Inferior parietal cortex (tissue), 1 donor: ENCODE data around the gene NUAK2.
"Not testable (repeated sequence)": the region's sequence is repeated elsewhere in the genome, so short reads cannot be mapped to it uniquely, and the experiment has no call there.

Experiments used
- DNase-seq: peaks from one replicate; pipeline ENCODE4 v3.0.0-alpha.2; 2016; ENCODE audit errors: extremely low spot score

NUAK2 gene

DNA sequence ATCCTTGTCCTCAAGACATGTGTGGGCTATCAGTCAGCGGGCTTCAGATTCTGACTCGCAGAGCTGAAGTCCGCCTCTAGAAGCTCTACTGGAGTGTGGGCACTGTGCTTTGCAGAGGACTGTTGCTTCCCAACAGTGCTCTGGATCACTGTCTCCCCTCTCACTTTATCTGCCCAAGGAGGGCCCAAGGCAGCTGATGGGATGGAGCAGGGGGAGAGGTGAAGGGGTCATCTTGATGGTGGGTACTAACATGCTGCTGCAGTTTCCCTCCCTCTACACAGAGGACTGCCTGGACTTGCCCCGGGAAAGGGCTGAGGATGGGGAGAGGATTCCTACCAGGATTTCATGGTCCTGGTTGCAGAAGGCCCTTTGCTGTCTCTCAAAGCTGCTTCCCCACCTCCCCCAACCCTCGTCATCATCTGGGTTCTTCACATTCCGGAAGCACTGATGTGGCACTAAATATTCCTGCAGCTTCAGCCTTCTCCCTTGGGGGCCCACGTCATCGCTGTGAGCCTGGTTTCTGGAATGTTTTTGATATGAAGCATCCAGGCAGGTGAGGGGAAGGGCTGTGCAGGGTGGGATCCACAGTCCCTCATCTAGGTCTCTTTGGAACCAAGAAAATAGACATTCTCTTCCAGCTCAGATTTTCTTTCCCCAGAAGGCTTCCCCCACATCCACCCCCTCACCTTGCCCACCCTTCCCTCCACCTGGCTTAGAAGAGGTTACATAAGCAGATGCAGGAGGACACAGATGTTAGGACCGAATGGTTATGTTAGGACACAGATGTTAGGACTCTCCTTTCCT lies 23.2 kb downstream of the NUAK2 start:
- no peak for DNase-seq

DNA sequence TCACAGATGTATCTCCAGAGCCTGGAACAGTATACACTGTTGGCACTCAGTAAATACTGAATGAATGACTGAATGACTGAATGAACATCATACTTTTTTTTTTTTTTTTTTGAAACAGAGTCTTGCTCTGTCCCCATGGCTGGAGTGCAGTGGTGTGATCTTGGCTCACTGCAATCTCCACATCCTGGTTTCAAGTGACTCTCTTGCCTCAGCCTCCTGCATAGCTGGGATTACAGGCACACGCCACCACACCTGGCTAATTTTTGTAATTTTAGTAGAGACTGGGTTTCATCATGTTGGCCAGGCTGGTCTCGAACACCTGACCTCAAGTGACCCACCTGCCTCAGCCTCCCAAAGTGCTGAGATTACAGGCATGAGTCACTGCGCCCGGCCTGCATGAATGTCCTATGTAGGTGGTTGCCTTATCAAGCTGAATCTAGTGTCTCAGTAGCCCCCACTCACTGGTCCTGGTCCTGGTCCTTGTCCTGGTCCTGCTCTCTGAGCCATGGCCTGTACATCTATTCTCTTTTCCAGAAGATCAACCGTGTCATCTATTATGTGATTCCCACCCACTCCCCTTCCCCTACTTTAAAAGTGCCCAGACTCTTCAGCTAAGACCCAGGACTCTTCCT lies 23.9 kb downstream of the NUAK2 start:
- DNase-seq: not testable (repeated sequence)

DNA sequence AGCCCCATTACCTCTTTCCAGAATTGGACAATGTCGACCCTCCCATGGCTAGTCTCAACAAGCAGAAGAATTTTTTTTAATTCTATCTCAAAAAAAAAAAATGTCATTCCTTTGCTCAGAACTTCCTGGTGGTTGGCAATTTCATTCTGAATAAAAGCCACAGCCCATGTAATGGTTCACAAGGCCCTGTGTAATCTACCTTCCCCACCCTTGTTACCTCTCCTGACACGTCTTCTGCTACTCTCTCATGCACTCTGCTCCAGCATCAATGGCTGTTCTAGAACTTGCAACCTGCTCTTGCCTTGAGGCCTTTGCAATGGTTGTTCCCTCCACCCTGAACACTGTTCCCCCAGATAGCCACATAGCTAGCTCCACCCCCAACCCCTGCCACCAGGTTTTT lies 25.4 kb downstream of the NUAK2 start:
- no peak for DNase-seq

DNA sequence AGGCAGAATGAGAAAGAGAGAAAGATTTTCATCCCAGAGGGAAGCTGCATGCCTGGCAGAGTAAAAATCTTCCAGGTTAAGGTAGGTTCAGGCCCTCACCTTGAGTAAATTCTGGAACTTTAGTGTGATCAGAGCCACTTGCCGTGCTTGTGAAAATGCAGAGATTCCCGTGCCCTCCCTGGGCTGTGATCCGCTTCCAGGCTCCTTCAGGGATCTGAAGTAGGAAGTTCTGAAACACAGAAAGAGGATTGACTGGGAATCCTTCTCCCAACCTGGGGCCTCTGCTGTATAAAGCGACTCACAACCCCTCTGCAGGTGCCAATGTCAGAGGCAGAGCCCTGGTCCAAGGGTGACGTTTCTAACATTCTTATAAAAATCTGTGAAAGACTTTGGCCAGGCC lies 26.6 kb downstream of the NUAK2 start:
- no peak for DNase-seq

DNA sequence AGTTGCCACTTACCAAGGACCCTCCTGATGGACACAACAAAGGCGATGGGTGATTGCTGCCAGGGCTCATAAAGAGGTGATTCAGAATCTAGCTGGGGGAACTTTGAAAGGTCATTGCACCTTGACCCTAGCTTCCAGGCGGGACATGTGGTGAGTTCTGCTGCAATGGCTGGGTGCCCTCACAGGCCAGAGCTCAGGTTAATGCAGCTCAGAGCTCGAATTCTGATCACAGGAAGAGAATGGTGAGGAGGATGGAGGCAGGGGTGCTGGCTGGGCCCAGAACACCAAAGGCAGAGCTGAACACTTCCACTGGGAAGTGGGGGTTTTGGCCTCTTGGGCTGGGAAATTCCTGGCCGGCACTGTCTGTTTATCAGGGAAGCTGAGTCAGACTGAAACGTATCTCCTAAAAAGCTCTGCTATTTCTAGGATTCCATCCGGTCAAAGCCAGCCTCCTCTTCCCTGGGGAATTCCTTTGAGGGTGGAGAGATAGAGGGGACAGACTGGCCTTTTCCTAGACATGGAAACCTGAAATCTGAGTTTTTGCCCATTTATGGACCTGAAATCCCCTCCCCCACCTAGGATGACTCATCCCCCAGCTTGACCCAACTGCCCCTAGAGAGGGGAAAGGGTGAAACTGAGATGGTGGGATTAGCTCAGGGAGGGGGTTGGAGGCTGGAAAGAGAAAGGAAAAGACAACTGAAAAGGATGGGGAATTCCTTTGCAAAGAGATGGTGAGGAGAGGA lies 27.2 kb downstream of the NUAK2 start:
- no peak for DNase-seq

DNA sequence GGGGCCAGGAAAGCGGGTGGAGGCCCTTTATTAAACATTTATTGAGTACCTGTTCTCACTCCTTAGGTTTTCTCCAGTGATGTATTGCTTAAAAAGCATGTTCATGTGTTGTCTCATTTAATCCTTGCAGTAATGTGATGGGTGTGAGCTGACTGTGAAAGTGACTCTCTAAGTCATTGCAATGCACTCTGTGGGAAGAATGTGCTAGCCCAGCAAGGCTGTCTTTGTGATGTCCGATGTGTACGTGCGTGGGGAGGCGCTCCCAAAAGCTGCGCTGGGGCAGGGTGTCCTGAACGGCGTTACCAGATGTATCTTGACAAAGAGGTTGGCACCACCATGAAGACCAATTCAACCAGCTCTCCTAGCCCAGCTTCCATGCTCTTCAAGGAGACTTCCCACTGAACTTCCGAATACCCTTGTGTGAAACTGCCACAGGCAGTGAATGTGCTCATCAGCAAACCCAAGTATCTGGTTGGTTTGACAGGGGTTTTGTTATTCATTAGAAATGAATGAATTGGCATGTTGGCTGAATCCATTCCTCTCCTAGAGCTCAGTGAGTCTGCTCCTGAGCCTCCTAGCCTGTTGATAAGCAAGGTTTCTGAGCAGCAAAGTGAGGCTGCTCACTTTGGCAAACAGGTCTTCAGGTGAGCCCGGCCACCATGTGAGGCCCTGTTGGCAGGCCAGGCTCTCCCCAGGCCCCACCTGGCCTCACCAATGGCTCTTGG lies 28.0 kb downstream of the NUAK2 start:
- DNase-seq: no peak

DNA sequence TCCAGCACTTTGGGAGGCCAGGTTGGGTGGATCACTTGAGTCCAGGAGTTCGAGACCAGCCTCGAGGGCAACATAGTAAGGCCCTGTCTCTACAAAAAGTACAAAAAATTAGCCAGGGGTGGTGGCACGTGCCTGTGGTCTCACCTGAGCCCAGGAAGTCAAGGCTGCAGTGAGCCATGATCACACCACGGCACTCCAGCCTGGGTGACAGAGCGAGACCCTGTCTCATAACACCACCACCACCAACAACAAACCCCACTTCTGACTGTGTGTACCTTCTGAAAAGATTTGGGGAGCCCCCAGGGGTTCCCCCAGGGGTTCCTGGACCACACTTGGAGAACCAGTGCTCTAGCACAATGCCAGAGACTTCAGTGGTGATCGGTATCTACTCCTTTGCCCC lies 29.9 kb downstream of the NUAK2 start:
- DNase-seq: no peak

DNA sequence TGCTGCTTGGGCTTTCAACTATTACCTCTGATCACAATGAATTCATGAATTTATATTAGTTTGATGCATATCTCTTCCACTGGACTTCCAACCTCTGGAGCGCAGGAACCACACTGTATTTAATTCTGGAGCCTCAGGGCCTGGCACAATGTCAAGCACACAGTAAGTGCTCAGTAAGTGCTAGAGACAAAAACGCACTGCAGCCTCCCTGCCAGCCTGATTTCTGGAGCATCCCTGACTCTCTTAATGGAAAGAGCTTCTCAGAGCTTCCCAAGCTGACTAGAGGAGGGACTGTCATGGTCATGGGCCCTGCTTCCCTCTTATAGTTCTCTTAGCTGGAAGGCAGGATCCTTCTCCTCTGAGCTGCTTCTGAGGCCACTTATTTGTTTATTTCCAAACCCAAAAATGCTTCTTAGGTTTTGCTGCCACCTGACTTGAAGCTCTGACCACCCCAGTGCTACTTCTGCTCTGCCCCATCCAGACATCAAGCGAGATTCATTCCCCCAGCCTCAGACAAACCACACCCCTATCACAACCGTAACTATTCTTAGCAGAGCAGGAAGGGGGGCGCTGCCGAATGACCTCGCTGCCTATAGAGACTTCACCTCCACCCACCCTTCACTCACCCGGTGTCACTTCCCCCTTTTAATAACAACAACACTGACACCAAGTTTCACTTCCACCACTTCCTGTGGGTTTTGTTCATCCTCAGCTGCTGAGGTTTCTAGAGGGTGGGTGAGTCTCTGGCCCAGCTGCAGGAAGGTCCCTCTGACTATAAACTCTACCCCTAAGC lies 33.6 kb downstream of the NUAK2 start:
- no peak for DNase-seq

DNA sequence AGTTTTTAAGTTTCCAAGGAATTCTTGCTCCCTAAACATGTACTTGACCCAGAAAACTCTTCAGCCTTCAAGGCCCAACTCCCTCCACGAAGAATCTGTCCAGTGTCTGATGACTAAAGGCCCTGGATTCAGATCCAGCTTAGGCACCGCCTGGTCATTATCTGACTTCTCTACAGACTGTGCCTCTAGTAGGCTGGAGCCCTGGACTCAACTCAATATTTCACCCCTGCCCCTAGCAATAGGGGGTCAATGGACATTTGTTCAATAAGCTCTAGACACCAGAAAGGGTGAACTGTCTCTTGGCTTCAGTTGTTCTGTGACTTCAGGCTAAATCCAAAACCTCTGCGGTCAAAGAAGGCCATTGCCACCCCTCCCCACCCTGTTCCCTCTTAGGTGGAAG lies 34.5 kb downstream of the NUAK2 start:
- DNase-seq: no peak

DNA sequence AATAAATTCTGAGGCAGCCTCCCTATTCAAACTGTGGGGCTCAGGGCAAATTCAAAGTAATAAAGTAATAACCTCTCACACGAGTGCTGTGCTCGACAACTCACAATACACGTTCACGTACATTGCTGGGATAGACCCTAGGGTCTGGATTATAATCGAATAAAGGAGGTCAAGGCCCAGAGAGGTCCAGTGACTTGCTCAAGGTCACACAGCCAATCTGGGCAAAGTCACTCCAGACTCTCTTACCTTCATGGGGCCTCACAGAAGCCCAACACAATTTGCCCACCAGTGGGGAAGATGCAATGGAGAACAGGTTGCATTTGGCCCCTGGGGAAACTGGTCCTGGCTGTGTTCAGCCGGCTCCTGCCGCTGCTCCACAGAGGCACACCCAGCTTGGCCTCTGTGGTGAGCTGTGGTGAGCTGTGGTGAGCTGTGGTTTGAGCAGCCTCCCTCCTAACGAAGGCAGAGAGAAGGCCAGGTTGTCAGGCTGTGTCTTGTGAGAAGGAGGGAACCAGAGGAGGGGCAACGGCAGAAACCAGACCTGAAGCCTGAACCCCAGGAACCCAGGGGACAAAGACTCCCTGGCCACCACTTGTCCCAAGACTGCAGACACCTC lies 35.1 kb downstream of the NUAK2 start:
- DNase-seq: no peak

DNA sequence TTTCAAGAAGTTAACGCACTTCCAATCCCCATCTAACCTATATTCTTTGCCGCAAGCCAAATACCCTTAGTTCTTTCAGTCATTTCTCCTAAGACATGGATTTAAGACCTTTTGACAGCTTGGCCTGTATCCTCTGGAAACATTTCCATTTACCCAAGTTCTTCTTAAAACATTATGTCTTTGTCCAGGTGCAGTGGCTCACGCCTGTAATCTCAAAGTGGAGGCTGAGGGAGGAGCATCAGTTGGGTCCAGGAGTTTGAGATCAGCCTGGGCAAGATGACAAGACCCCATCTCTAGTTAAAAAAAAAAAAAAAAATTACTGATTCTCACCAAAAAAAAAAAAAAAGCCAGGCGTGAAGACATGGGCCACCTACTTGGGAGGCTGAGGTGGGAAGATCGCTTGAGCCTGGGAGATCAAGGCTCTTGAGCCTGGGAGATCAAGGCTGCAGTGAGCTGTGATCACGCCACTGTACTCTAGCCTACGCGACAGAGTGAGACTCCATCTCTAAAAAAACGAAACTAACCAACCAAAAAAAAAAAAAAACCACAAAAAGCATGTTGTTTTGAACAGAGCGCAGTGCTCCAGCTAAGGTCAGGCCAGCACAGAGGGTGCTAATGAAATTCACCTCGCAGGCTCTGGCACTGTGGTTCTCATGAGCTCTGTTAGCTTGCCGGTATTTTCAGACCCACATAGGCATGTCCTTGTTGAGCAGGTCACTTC lies 36.0 kb downstream of the NUAK2 start:
- DNase-seq: no peak

DNA sequence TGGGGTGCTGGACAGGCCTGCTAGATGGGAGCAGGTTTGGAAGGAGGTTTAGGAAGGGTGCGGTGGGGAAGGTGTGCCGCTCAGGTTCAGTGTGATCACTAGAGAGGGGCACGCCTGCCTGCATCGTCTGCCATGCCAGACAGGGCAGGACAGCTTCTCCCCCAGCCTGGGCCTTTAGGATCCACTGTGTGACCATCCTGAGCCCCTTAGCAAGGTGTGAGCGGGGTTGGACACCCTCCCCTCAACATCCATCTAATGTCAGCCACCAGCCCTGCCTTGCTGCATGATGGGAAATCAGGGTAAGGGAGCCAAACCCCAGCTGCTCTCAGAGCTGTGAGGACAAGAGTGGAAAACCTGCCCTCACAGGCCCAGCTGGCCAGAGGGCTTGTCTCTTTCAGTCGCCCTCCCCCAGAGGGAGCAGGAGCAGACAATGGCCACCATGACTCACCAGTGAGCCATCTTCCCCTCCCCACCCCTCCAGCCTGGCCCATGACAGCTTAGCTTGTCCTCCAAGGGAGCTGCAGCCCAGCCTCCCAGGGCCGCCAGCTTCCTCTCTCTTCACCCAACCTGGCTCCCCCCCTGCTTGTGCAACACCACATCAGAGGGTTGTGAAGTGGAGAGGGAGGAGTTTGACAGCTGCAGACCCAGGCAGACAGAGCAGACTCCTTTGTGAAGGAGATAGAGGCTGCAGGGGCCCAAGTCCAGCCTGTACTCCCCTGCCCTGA lies 37.0 kb downstream of the NUAK2 start:
- DNase-seq: peak; percentile 81

DNA sequence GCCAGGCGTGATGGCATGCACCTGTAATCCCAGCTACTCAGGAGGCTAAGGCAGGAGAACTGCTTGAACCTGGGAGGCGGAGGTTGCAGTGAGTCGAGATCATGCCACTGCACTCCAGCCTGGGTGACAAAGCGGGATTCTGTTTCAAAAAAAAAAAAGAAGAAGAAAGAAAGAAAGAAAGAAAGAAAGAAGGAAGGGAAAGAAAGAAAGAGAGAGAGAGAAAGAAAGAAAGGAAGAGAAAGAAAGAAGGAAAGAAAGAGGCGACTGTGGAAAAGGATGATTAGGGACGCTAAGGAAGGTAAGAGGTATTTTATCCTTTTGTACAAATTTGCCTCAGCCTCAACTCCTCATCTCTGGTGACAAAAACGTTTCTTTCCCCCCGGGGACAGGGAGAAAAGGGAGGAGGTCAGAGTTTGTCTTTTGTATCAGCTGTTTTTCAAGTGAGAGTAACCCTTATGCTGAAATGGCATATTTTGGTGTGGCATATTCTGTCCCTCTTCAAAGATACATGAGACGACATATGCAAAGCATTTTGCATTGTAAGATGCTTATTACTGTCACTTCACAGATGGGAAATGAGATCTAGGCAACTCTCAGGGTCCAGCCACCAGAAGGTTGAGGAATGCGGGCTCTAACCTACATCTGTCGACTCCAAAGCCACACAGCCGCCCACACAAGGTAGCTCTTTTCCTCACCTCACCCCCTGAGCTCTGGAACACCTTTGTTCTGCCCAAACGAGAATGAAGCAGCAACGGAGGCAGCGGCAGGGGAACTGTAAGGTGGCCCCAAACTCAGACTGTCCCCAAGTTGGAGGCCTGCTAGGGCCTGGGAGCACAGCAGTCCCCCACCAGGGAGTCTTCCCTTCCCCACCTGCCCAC lies 38.0 kb downstream of the NUAK2 start:
- DNase-seq: no peak

DNA sequence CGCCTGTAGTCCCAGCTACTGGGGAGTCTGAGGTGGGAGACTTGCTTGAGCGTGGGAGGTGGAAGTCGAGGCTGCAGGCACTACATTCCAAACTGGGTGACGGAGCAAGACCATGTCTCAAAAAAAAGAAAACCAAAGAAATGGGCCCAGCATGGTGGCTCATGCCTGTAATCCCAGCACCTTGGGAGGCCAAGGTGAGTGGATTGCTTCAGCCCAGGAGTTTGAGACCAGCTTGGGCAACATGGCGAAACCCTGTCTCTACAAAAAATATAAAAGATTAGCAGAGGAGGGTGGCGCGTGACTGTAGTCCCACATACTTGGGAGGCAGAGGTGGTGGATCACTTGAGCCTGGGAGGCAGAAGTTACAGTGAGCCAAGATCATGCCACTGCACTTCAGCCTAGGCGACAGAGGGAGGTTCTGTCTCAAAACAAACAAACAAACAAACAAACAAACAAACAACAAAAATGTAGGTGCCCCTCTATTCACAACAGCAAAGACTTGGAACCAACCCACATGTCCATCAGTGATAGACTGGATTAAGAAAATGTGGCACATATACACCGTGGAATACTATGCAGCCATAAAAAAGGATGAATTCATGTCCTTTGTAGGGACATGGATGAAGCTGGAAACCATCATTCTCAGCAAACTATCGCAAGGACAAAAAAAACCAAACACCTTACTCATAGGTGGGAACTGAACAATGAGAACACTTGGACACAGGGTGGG lies 40.7 kb downstream of the NUAK2 start:
- DNase-seq: not testable (repeated sequence)

DNA sequence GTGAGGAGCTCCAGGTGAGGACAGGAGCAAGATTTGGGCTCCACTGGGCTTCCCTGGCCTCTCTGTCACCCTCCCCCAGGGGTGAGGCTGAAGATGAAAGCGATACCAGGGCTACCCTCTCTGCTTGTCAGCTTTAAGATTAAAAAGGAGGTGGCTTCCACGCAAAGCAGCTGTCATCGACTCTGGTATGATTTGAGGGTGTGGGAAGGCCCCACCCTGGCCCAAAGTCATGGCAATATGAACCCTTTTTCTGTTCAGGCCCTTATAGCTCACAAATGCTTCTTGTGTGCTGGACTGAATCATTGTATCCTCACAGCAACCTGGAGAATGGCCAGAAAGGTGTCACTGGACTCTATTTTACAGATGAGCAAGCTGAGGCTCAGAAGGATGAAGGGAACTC lies 41.6 kb downstream of the NUAK2 start:
- DNase-seq: no peak

DNA sequence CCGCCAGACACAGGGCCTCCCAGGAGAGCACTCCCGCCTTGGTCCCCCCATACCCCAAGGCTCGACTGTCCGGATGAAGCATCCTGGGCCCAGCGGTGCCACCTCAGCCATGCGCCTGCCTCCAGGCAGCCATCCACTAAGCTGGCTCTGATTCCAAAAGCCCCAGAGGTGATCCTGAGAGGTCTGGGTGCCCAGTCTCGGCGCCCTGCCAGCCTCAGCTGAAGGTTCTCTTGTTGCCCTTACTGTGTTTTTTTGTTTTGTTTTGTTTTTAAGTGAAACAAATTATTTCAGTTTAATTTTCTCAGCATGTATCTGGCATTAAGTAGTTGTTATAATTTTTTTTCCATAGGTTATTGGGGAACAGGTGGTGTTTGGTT lies 44.9 kb downstream of the NUAK2 start:
- no peak for DNase-seq

DNA sequence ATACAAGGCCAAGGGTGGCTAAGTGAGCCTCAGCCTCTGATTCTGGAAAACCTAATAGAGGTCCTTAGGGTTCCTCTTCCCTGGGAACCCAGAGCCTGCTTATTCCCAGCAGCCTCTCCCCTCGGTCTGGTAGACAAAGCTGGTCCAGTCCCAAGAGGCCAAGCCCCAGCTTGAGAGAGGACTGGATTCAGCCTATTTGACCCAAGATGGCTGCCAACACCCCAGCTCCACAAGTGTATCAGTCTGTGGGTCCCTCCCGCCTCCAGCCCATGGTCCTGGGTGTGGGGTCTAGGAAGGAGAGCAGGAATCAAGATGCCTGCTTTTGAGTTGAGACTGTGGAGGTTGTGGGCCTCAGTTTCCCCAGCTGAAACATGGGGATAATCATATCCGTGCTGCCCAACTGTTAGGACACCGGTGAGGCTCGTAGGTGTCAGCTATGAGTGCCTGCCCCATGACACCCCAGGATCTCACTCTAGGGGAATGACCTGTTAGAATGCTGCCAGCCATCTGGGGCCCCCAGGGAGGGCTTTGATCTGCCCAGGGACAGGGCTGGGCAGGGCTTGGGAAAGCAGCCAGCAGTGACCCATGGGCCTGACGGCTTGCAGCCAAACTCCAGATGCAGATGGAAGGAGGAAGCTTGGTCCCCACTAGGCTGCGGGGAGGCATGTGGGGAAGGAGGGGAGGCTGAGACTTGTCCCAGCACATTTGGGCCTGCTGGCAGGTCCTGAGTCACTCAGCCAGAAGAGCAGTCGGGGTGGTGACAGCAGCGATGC lies 45.4 kb downstream of the NUAK2 start:
- DNase-seq: no peak
